H1 (cell line): Measurements from ENCODE around the gene DNAJC24. TPM values are rescaled to one million over a fixed set of nuclear protein-coding genes. Genes with fewer than 3 reads are reported as not detected.

ENCODE experiments used
- CTCF ChIA-PET: fragments of 300-600 bp; sonication (Branson Sonifier 250); formaldehyde crosslinking; loops from one replicate; lab custom pipeline; 2021; ENCODE audit not compliant: partially characterized antibody; lab: Charles Lee
- POLR2A ChIA-PET: fragments of 300-600 bp; sonication (Branson Sonifier 250); formaldehyde crosslinking; loops from one replicate; lab custom pipeline; 2021; ENCODE audit warnings: inconsistent platforms; ENCODE audit not compliant: partially characterized antibody; lab: Charles Lee
- DNase-seq, 2 experiments: peaks; one replicate each; pipeline versions ENCODE4 v3.0.0 to v3.0.0-alpha.2; 2010 to 2022; ENCODE audit warnings: low spot score in 2 of 2, low read depth in 1 of 2, mixed read lengths in 1 of 2
- FAIRE-seq: peaks from 2 replicates; lab custom pipeline; 2011; peaks lifted over from hg19 to GRCh38; lab: Jason Lieb, UNC
- H2AFZ ChIP-seq: 2 replicates; pipeline ENCODE4 v1.8.1; 2012; ENCODE audit warnings: low read length, inconsistent platforms
- H2AK5ac ChIP-seq: 2 replicates; pipeline ENCODE4 v1.6.1; 2013; ENCODE audit warnings: low read depth, low read length
- H2BK120ac ChIP-seq: replicated peaks from 2 replicates; pipeline ENCODE3; 2013; ENCODE audit warnings: low read depth, low read length, inconsistent platforms
- H2BK12ac ChIP-seq: 2 replicates; pipeline ENCODE4 v1.6.1; 2013; ENCODE audit warnings: low read depth, low read length
- H2BK15ac ChIP-seq: 2 replicates; pipeline ENCODE4 v1.6.1; 2013; ENCODE audit warnings: low read length
- H2BK20ac ChIP-seq: 2 replicates; pipeline ENCODE4 v1.6.1; 2013; ENCODE audit warnings: low read length
- H2BK5ac ChIP-seq: 2 replicates; pipeline ENCODE4 v1.6.1; 2013; ENCODE audit warnings: low read depth, low read length
- H3K14ac ChIP-seq: 2 replicates; pipeline ENCODE4 v1.6.1; 2013; ENCODE audit warnings: inconsistent platforms; ENCODE audit not compliant: insufficient read length
- H3K18ac ChIP-seq: 2 replicates; pipeline ENCODE4 v1.6.1; 2013; ENCODE audit warnings: low read length; ENCODE audit errors: extremely low read depth
- H3K23ac ChIP-seq: 2 replicates; pipeline ENCODE4 v1.6.1; 2013; ENCODE audit warnings: inconsistent platforms; ENCODE audit not compliant: insufficient read length
- H3K23me2 ChIP-seq: 2 replicates; pipeline ENCODE4 v1.6.1; 2013; ENCODE audit warnings: low read depth, low read length
- H3K27ac ChIP-seq: 2 replicates; pipeline ENCODE4 v1.6.1; 2011; ENCODE audit warnings: low read depth, low read length, inconsistent platforms
- H3K27me3 ChIP-seq, 4 experiments: replicated peaks in 1 of 4; 1 replicate in 1 of 4; 2 replicates in 3 of 4; pipeline versions ENCODE4 v1.6.1 to v1.8.1; 2011 to 2013; ENCODE audit warnings: low read length in 3 of 4, mild to moderate bottlenecking in 3 of 4, inconsistent platforms in 2 of 4, mixed read lengths in 2 of 4, moderate library complexity in 1 of 4; ENCODE audit not compliant: control insufficient read depth in 3 of 4, insufficient read depth in 3 of 4; ENCODE audit errors: extremely low read depth in 1 of 4
- H3K36me3 ChIP-seq, 4 experiments: 2 replicates each; pipeline versions ENCODE4 v1.6.1 to v1.8.1; 2011 to 2013; ENCODE audit warnings: mild to moderate bottlenecking in 4 of 4, low read length in 3 of 4, moderate library complexity in 2 of 4, control low read depth in 1 of 4, inconsistent platforms in 1 of 4; ENCODE audit not compliant: insufficient read depth in 4 of 4, control insufficient read depth in 2 of 4
- H3K4ac ChIP-seq: replicated peaks from 2 replicates; pipeline ENCODE3; 2013; ENCODE audit warnings: low read length, low read depth, mixed read lengths, inconsistent platforms; ENCODE audit not compliant: insufficient read length
- H3K4me1 ChIP-seq, 4 experiments: replicated peaks in 1 of 4; 1 replicate in 1 of 4; 2 replicates in 3 of 4; pipeline versions ENCODE4 v1.6.1 to v1.8.1; 2011 to 2013; ENCODE audit warnings: low read length in 3 of 4, inconsistent platforms in 2 of 4, mixed read lengths in 1 of 4; ENCODE audit not compliant: insufficient read depth in 4 of 4, control insufficient read depth in 3 of 4
- H3K4me2 ChIP-seq, 2 experiments: 2 replicates each; pipeline versions ENCODE4 v1.6.1 to v1.8.1; 2011 to 2013; ENCODE audit warnings: low read depth in 2 of 2, low read length in 2 of 2, control low read depth in 1 of 2, inconsistent platforms in 1 of 2, mild to moderate bottlenecking in 1 of 2; ENCODE audit not compliant: insufficient read depth in 1 of 2
- H3K4me3 ChIP-seq, 4 experiments: fragments of 200-600, 300-600 bp in 1 of 4; sonication (generic), shearing (Covaris generic), sonication (Bioruptor Twin) in 1 of 4; 2 replicates each; pipeline versions ENCODE4 v1.5.1 to v1.8.1; 2011 to 2016; ENCODE audit warnings: low read length in 4 of 4, low read depth in 3 of 4, control low read depth in 2 of 4, inconsistent platforms in 2 of 4, mild to moderate bottlenecking in 2 of 4, mixed read lengths in 1 of 4, moderate library complexity in 1 of 4; ENCODE audit not compliant: insufficient read depth in 2 of 4; ENCODE audit errors: extremely low read depth in 1 of 4
- H3K56ac ChIP-seq: replicated peaks from 2 replicates; pipeline ENCODE3; 2013; ENCODE audit warnings: low read depth, mild to moderate bottlenecking, mixed read lengths, low read length, inconsistent platforms; ENCODE audit not compliant: insufficient read length
- H3K79me1 ChIP-seq: 2 replicates; pipeline ENCODE4 v1.6.1; 2013; ENCODE audit warnings: low read depth, low read length, control low read depth
- H3K79me2 ChIP-seq, 2 experiments: 2 replicates each; pipeline versions ENCODE4 v1.6.1 to v1.8.1; 2012 to 2013; ENCODE audit warnings: low read length in 2 of 2, mild to moderate bottlenecking in 2 of 2, inconsistent platforms in 1 of 2; ENCODE audit not compliant: insufficient read depth in 2 of 2, control insufficient read depth in 1 of 2
- H3K9ac ChIP-seq, 4 experiments: replicated peaks in 1 of 4; 1 replicate in 1 of 4; 2 replicates in 3 of 4; pipeline versions ENCODE4 v1.6.1 to v1.8.1; 2011 to 2013; ENCODE audit warnings: low read depth in 3 of 4, low read length in 3 of 4, control low read depth in 2 of 4, mild to moderate bottlenecking in 2 of 4, moderate library complexity in 2 of 4, inconsistent platforms in 1 of 4; ENCODE audit errors: extremely low read depth in 1 of 4
- H3K9me3 ChIP-seq, 2 experiments: 2 replicates each; pipeline versions ENCODE4 v1.6.1 to v1.8.1; 2012 to 2013; ENCODE audit warnings: mild to moderate bottlenecking in 2 of 2, moderate library complexity in 2 of 2, control low read depth in 1 of 2, inconsistent platforms in 1 of 2, low read depth in 1 of 2, low read length in 1 of 2, mixed read lengths in 1 of 2; ENCODE audit not compliant: insufficient read depth in 2 of 2
- H4K20me1 ChIP-seq, 2 experiments: replicated peaks in 1 of 2; 2 replicates each; pipeline versions ENCODE3 to v1.8.1; 2011 to 2013; ENCODE audit warnings: inconsistent platforms in 2 of 2, low read length in 2 of 2, mild to moderate bottlenecking in 1 of 2; ENCODE audit not compliant: insufficient read depth in 2 of 2, control insufficient read depth in 1 of 2
- H4K5ac ChIP-seq: 2 replicates; pipeline ENCODE4 v1.6.1; 2013; ENCODE audit warnings: low read length, low read depth, mixed read lengths, inconsistent platforms; ENCODE audit not compliant: insufficient read length
- H4K8ac ChIP-seq: 2 replicates; pipeline ENCODE4 v1.8.0; 2013; ENCODE audit warnings: mild to moderate bottlenecking, moderate library complexity, low read length, inconsistent platforms; ENCODE audit not compliant: insufficient read depth; ENCODE audit errors: extremely low read depth
- H4K91ac ChIP-seq: replicated peaks from 2 replicates; pipeline ENCODE3; 2013; ENCODE audit warnings: low read length, mixed read lengths, inconsistent platforms; ENCODE audit not compliant: insufficient read length
- FOSL1 ChIP-seq: IDR thresholded peaks from 2 replicates; pipeline ENCODE4 v1.6.1; 2011; ENCODE audit warnings: mild to moderate bottlenecking, low read depth, low read length, moderate library complexity; ENCODE audit not compliant: insufficient read depth
- HDAC6 ChIP-seq: IDR thresholded peaks from one replicate; pipeline ENCODE4 v1.7.1; 2012; ENCODE audit warnings: low read depth, mild to moderate bottlenecking, inconsistent platforms, low read length, moderate library complexity
- TAF1 ChIP-seq: IDR thresholded peaks from 2 replicates; pipeline ENCODE4 v1.6.1; 2011; ENCODE audit warnings: mild to moderate bottlenecking, low read depth, low read length
- WGBS, 2 experiments: shearing (Covaris generic) in 1 of 2; methylation state at CpG; one replicate each; pipeline versions ENCODE4 v1.1.6 to v1.1.7; 2013 to 2015; ENCODE audit warnings: low lambda C conversion rate in 2 of 2, mixed read lengths in 2 of 2, inconsistent platforms in 1 of 2, low coverage in 1 of 2, missing lambda C conversion rate in 1 of 2; ENCODE audit not compliant: insufficient replicate concordance in 2 of 2, insufficient coverage in 1 of 2, insufficient read length in 1 of 2; ENCODE audit errors: extremely low coverage in 1 of 2, missing lambda C conversion rate in 1 of 2; 5-methylcytosine and 5-hydroxymethylcytosine counted together
- polyA plus RNA-seq, 7 experiments: library from polyadenylated mRNA; depleted of rRNA in 3 of 7; stranded (reverse) in 5 of 7; unstranded in 2 of 7; fragments of >200 nt in 5 of 7; fragments of 200-250 nt in 2 of 7; gene quantifications; 1 replicate in 5 of 7; 2 replicates in 1 of 7; 4 replicates in 1 of 7; pipeline versions ENCODE4 v1.2.1 to v1.2.3, GENCODE V29; 2011 to 2013; ENCODE audit warnings: missing spikeins in 2 of 7, mixed read lengths in 2 of 7
- total RNA-seq: library from RNA; stranded (reverse); fragmentation: NEBNext Ultra II Directional; extraction: Animal tissue kit (Norgen Biotek cat#: 25700); gene quantifications from 2 replicates; pipeline ENCODE4 v1.2.1, GENCODE V29; 2021

The DNAJC24 gene
- total and polyA plus RNA-seq, 2 of the 8 experiments (the other 6 are each of a cell fraction or from before 2014, with no cell fraction given), result 7.2 to 21.1 TPM

GRCh38 chr11:31327417-31327816 lies 42.2 kb upstream of the DNAJC24 start:
- no peak overlapping the region for H2BK12ac ChIP-seq
- FAIRE-seq, result no peak
- no peak overlapping the region for H4K8ac ChIP-seq
- no peak overlapping the region for H3K56ac ChIP-seq
- H3K4me1 ChIP-seq, result no peaks in the 10 kb centered on the region
- H2AFZ ChIP-seq, result no peak overlapping the region
- H2BK120ac ChIP-seq, result no peak overlapping the region
- H3K27ac ChIP-seq, result no peak overlapping the region
- H2AK5ac ChIP-seq, result no peak overlapping the region
- no peak overlapping the region for H3K18ac ChIP-seq
- H3K14ac ChIP-seq, result no peak overlapping the region
- no peak overlapping the region for H4K5ac ChIP-seq
- no peak overlapping the region for H4K91ac ChIP-seq
- no peaks in the 10 kb centered on the region for H4K20me1 ChIP-seq
- 86% methylated on average over 3 of the region's 3 CpGs; no CpG with 5 or more reads in 1 of the 2 experiments for WGBS, 2 experiments
- no peak for TF ChIP-seq HDAC6
- TF ChIP-seq TAF1, result no peak
- TF ChIP-seq FOSL1, result no peak
- H3K79me2 ChIP-seq, result no peaks in the 10 kb centered on the region
- no peaks in the 10 kb centered on the region for H3K9me3 ChIP-seq
- no peaks in the 10 kb centered on the region for H3K36me3 ChIP-seq
- H3K23ac ChIP-seq, result no peak overlapping the region
- no peak overlapping the region for H3K4ac ChIP-seq
- no peak for DNase-seq
- no peaks in the 10 kb centered on the region for H3K23me2 ChIP-seq
- H2BK15ac ChIP-seq, result no peak overlapping the region
- ChIA-PET POLR2A (no interaction called here), CTCF (interaction anchor here (3.1 kb wide), 1 partner anchor 13 kb away, joined by 14 read pairs; no protein-coding TSS in a partner anchor)
- no peaks in the 10 kb centered on the region for H3K79me1 ChIP-seq
- no peak overlapping the region for H3K9ac ChIP-seq
- H2BK20ac ChIP-seq, result no peak overlapping the region
- no peaks in the 10 kb centered on the region for H3K27me3 ChIP-seq
- no peak overlapping the region for H3K4me2 ChIP-seq
- no peak overlapping the region for H3K4me3 ChIP-seq
- H2BK5ac ChIP-seq, result no peak overlapping the region
